H1 (cell line): ENCODE measurements around the gene ADD1. TPM values are rescaled to one million over a fixed set of nuclear protein-coding genes. Genes with fewer than 3 reads are reported as not detected.

Source experiments
- CTCF ChIA-PET: fragments of 300-600 bp; sonication (Branson Sonifier 250); formaldehyde crosslinking; loops from one replicate; lab custom pipeline; 2021; ENCODE audit not compliant: partially characterized antibody; lab: Charles Lee
- POLR2A ChIA-PET: fragments of 300-600 bp; sonication (Branson Sonifier 250); formaldehyde crosslinking; loops from one replicate; lab custom pipeline; 2021; ENCODE audit warnings: inconsistent platforms; ENCODE audit not compliant: partially characterized antibody; lab: Charles Lee
- DNase-seq, 2 experiments: peaks; one replicate each; pipeline versions ENCODE4 v3.0.0 to v3.0.0-alpha.2; 2010 to 2022; ENCODE audit warnings: low spot score in 2 of 2, low read depth in 1 of 2, mixed read lengths in 1 of 2
- FAIRE-seq: peaks from 2 replicates; lab custom pipeline; 2011; peaks lifted over from hg19 to GRCh38; lab: Jason Lieb, UNC
- H2AFZ ChIP-seq: 2 replicates; pipeline ENCODE4 v1.8.1; 2012; ENCODE audit warnings: low read length, inconsistent platforms
- H2AK5ac ChIP-seq: 2 replicates; pipeline ENCODE4 v1.6.1; 2013; ENCODE audit warnings: low read depth, low read length
- H2BK120ac ChIP-seq: replicated peaks from 2 replicates; pipeline ENCODE3; 2013; ENCODE audit warnings: low read depth, low read length, inconsistent platforms
- H2BK12ac ChIP-seq: 2 replicates; pipeline ENCODE4 v1.6.1; 2013; ENCODE audit warnings: low read depth, low read length
- H2BK15ac ChIP-seq: 2 replicates; pipeline ENCODE4 v1.6.1; 2013; ENCODE audit warnings: low read length
- H2BK20ac ChIP-seq: 2 replicates; pipeline ENCODE4 v1.6.1; 2013; ENCODE audit warnings: low read length
- H2BK5ac ChIP-seq: 2 replicates; pipeline ENCODE4 v1.6.1; 2013; ENCODE audit warnings: low read depth, low read length
- H3K14ac ChIP-seq: 2 replicates; pipeline ENCODE4 v1.6.1; 2013; ENCODE audit warnings: inconsistent platforms; ENCODE audit not compliant: insufficient read length
- H3K18ac ChIP-seq: 2 replicates; pipeline ENCODE4 v1.6.1; 2013; ENCODE audit warnings: low read length; ENCODE audit errors: extremely low read depth
- H3K23ac ChIP-seq: 2 replicates; pipeline ENCODE4 v1.6.1; 2013; ENCODE audit warnings: inconsistent platforms; ENCODE audit not compliant: insufficient read length
- H3K23me2 ChIP-seq: 2 replicates; pipeline ENCODE4 v1.6.1; 2013; ENCODE audit warnings: low read depth, low read length
- H3K27ac ChIP-seq: 2 replicates; pipeline ENCODE4 v1.6.1; 2011; ENCODE audit warnings: low read depth, low read length, inconsistent platforms
- H3K27me3 ChIP-seq, 4 experiments: replicated peaks in 1 of 4; 1 replicate in 1 of 4; 2 replicates in 3 of 4; pipeline versions ENCODE4 v1.6.1 to v1.8.1; 2011 to 2013; ENCODE audit warnings: low read length in 3 of 4, mild to moderate bottlenecking in 3 of 4, inconsistent platforms in 2 of 4, mixed read lengths in 2 of 4, moderate library complexity in 1 of 4; ENCODE audit not compliant: control insufficient read depth in 3 of 4, insufficient read depth in 3 of 4; ENCODE audit errors: extremely low read depth in 1 of 4
- H3K36me3 ChIP-seq, 4 experiments: 2 replicates each; pipeline versions ENCODE4 v1.6.1 to v1.8.1; 2011 to 2013; ENCODE audit warnings: mild to moderate bottlenecking in 4 of 4, low read length in 3 of 4, moderate library complexity in 2 of 4, control low read depth in 1 of 4, inconsistent platforms in 1 of 4; ENCODE audit not compliant: insufficient read depth in 4 of 4, control insufficient read depth in 2 of 4
- H3K4ac ChIP-seq: replicated peaks from 2 replicates; pipeline ENCODE3; 2013; ENCODE audit warnings: low read length, low read depth, mixed read lengths, inconsistent platforms; ENCODE audit not compliant: insufficient read length
- H3K4me1 ChIP-seq, 4 experiments: replicated peaks in 1 of 4; 1 replicate in 1 of 4; 2 replicates in 3 of 4; pipeline versions ENCODE4 v1.6.1 to v1.8.1; 2011 to 2013; ENCODE audit warnings: low read length in 3 of 4, inconsistent platforms in 2 of 4, mixed read lengths in 1 of 4; ENCODE audit not compliant: insufficient read depth in 4 of 4, control insufficient read depth in 3 of 4
- H3K4me2 ChIP-seq, 2 experiments: 2 replicates each; pipeline versions ENCODE4 v1.6.1 to v1.8.1; 2011 to 2013; ENCODE audit warnings: low read depth in 2 of 2, low read length in 2 of 2, control low read depth in 1 of 2, inconsistent platforms in 1 of 2, mild to moderate bottlenecking in 1 of 2; ENCODE audit not compliant: insufficient read depth in 1 of 2
- H3K4me3 ChIP-seq, 4 experiments: fragments of 200-600, 300-600 bp in 1 of 4; sonication (generic), shearing (Covaris generic), sonication (Bioruptor Twin) in 1 of 4; 2 replicates each; pipeline versions ENCODE4 v1.5.1 to v1.8.1; 2011 to 2016; ENCODE audit warnings: low read length in 4 of 4, low read depth in 3 of 4, control low read depth in 2 of 4, inconsistent platforms in 2 of 4, mild to moderate bottlenecking in 2 of 4, mixed read lengths in 1 of 4, moderate library complexity in 1 of 4; ENCODE audit not compliant: insufficient read depth in 2 of 4; ENCODE audit errors: extremely low read depth in 1 of 4
- H3K56ac ChIP-seq: replicated peaks from 2 replicates; pipeline ENCODE3; 2013; ENCODE audit warnings: low read depth, mild to moderate bottlenecking, mixed read lengths, low read length, inconsistent platforms; ENCODE audit not compliant: insufficient read length
- H3K79me1 ChIP-seq: 2 replicates; pipeline ENCODE4 v1.6.1; 2013; ENCODE audit warnings: low read depth, low read length, control low read depth
- H3K79me2 ChIP-seq, 2 experiments: 2 replicates each; pipeline versions ENCODE4 v1.6.1 to v1.8.1; 2012 to 2013; ENCODE audit warnings: low read length in 2 of 2, mild to moderate bottlenecking in 2 of 2, inconsistent platforms in 1 of 2; ENCODE audit not compliant: insufficient read depth in 2 of 2, control insufficient read depth in 1 of 2
- H3K9ac ChIP-seq, 4 experiments: replicated peaks in 1 of 4; 1 replicate in 1 of 4; 2 replicates in 3 of 4; pipeline versions ENCODE4 v1.6.1 to v1.8.1; 2011 to 2013; ENCODE audit warnings: low read depth in 3 of 4, low read length in 3 of 4, control low read depth in 2 of 4, mild to moderate bottlenecking in 2 of 4, moderate library complexity in 2 of 4, inconsistent platforms in 1 of 4; ENCODE audit errors: extremely low read depth in 1 of 4
- H3K9me3 ChIP-seq, 2 experiments: 2 replicates each; pipeline versions ENCODE4 v1.6.1 to v1.8.1; 2012 to 2013; ENCODE audit warnings: mild to moderate bottlenecking in 2 of 2, moderate library complexity in 2 of 2, control low read depth in 1 of 2, inconsistent platforms in 1 of 2, low read depth in 1 of 2, low read length in 1 of 2, mixed read lengths in 1 of 2; ENCODE audit not compliant: insufficient read depth in 2 of 2
- H4K20me1 ChIP-seq, 2 experiments: replicated peaks in 1 of 2; 2 replicates each; pipeline versions ENCODE3 to v1.8.1; 2011 to 2013; ENCODE audit warnings: inconsistent platforms in 2 of 2, low read length in 2 of 2, mild to moderate bottlenecking in 1 of 2; ENCODE audit not compliant: insufficient read depth in 2 of 2, control insufficient read depth in 1 of 2
- H4K5ac ChIP-seq: 2 replicates; pipeline ENCODE4 v1.6.1; 2013; ENCODE audit warnings: low read length, low read depth, mixed read lengths, inconsistent platforms; ENCODE audit not compliant: insufficient read length
- H4K8ac ChIP-seq: 2 replicates; pipeline ENCODE4 v1.8.0; 2013; ENCODE audit warnings: mild to moderate bottlenecking, moderate library complexity, low read length, inconsistent platforms; ENCODE audit not compliant: insufficient read depth; ENCODE audit errors: extremely low read depth
- H4K91ac ChIP-seq: replicated peaks from 2 replicates; pipeline ENCODE3; 2013; ENCODE audit warnings: low read length, mixed read lengths, inconsistent platforms; ENCODE audit not compliant: insufficient read length
- KDM1A ChIP-seq: fragments of 200-600, 300-600 bp; sonication (generic); IDR thresholded peaks from 2 replicates; pipeline ENCODE4 v1.7.1; 2016; ENCODE audit warnings: mild to moderate bottlenecking, low read length, borderline replicate concordance
- POLR2AphosphoS5 ChIP-seq: IDR thresholded peaks from 2 replicates; pipeline ENCODE4 v1.6.1; 2011; ENCODE audit warnings: low read depth, low read length
- WGBS, 2 experiments: shearing (Covaris generic) in 1 of 2; methylation state at CpG; one replicate each; pipeline versions ENCODE4 v1.1.6 to v1.1.7; 2013 to 2015; ENCODE audit warnings: low lambda C conversion rate in 2 of 2, mixed read lengths in 2 of 2, inconsistent platforms in 1 of 2, low coverage in 1 of 2, missing lambda C conversion rate in 1 of 2; ENCODE audit not compliant: insufficient replicate concordance in 2 of 2, insufficient coverage in 1 of 2, insufficient read length in 1 of 2; ENCODE audit errors: extremely low coverage in 1 of 2, missing lambda C conversion rate in 1 of 2; 5-methylcytosine and 5-hydroxymethylcytosine counted together
- polyA plus RNA-seq, 7 experiments: library from polyadenylated mRNA; depleted of rRNA in 3 of 7; stranded (reverse) in 5 of 7; unstranded in 2 of 7; fragments of >200 nt in 5 of 7; fragments of 200-250 nt in 2 of 7; gene quantifications; 1 replicate in 5 of 7; 2 replicates in 1 of 7; 4 replicates in 1 of 7; pipeline versions ENCODE4 v1.2.1 to v1.2.3, GENCODE V29; 2011 to 2013; ENCODE audit warnings: missing spikeins in 2 of 7, mixed read lengths in 2 of 7
- total RNA-seq: library from RNA; stranded (reverse); fragmentation: NEBNext Ultra II Directional; extraction: Animal tissue kit (Norgen Biotek cat#: 25700); gene quantifications from 2 replicates; pipeline ENCODE4 v1.2.1, GENCODE V29; 2021

The ADD1 gene
- total and polyA plus RNA-seq, 2 of the 8 experiments (the other 6 are each of a cell fraction or from before 2014, with no cell fraction given) = 113 to 143 TPM

- no peak overlapping the region for H2BK12ac ChIP-seq
- H4K20me1 ChIP-seq = peaks cover 0 to 13% of the 10 kb centered on the region in 2 experiments
- H2BK15ac ChIP-seq = peak overlapping the region; percentile 92
- peaks cover 11% of the 10 kb centered on the region for H3K79me1 ChIP-seq
- no peak for FAIRE-seq
- H2BK5ac ChIP-seq = peak overlapping the region; percentile 20; the same call in 1 of the 2 replicates
- no peak overlapping the region for H3K9ac ChIP-seq
- H3K56ac ChIP-seq = no peak overlapping the region
- peak overlapping the region; percentile 19; the same call in 1 of the 2 replicates for H3K18ac ChIP-seq
- H3K4me2 ChIP-seq = peak overlapping the region in 1 of 2 experiments; percentile 64; a peak in 2 of 4 replicates
- 0 out of 2 replicates have a peak overlapping the region, but pooled peaks have one; percentile 53 for H2AK5ac ChIP-seq
- no peak overlapping the region; the same call in 1 of the 2 replicates for H4K8ac ChIP-seq
- H2BK120ac ChIP-seq = no peak overlapping the region
- H3K4ac ChIP-seq = no peak overlapping the region
- peaks cover 0 to 9% of the 10 kb centered on the region in 2 experiments; a peak in 1 of 4 replicates for H3K79me2 ChIP-seq
- H3K36me3 ChIP-seq = peaks cover 0 to 24% (median 13%) of the 10 kb centered on the region in 4 experiments; a peak in 4 of 8 replicates
- POLR2A ChIA-PET = interaction anchor here (0.7 to 6.0 kb wide), 20 partner anchors 11 to 167 kb away, joined by 3 to 75 read pairs (median 5); partner anchors contain the start of genes ADD1 and TNIP2
- no peak overlapping the region for H4K5ac ChIP-seq
- peaks cover 0 to 7% (median 0%) of the 10 kb centered on the region in 4 experiments; a peak in 2 of 7 replicates for H3K27me3 ChIP-seq
- no peak for DNase-seq
- H4K91ac ChIP-seq = no peak overlapping the region
- WGBS, 2 experiments = 82% methylated on average over 5 of the region's 5 CpGs; no CpG with 5 or more reads in 1 of the 2 experiments
- peaks cover 0 to 14% (median 9%) of the 10 kb centered on the region in 4 experiments; a peak in 5 of 7 replicates for H3K4me1 ChIP-seq
- no peak overlapping the region for H3K27ac ChIP-seq
- CTCF ChIA-PET = interaction anchor here (0.6 to 2.4 kb wide), 12 partner anchors 8 to 135 kb away, joined by 3 to 6 read pairs (median 3); no protein-coding TSS in a partner anchor
- peak overlapping the region; percentile 13; the same call in 1 of the 2 replicates for H2BK20ac ChIP-seq
- peak overlapping the region in 1 of 4 experiments; percentile 89; a peak in 2 of 8 replicates for H3K4me3 ChIP-seq
- H3K9me3 ChIP-seq = no peaks in the 10 kb centered on the region
- no peak overlapping the region for H3K14ac ChIP-seq
- no peak overlapping the region for H3K23ac ChIP-seq
- H2AFZ ChIP-seq = no peak overlapping the region
- TF ChIP-seq POLR2AphosphoS5 = no peak
- peak; percentile 61; the same call in 1 of the 2 replicates for TF ChIP-seq KDM1A
- H3K23me2 ChIP-seq = peaks cover 3% of the 10 kb centered on the region; the same call in 1 of the 2 replicates
Observed at GRCh38 chr4:2819244-2820215, 24.1 kb upstream of the ADD1 start.
